ENCODE measurements around the gene CHPT1.

CHPT1 gene

GRCh38 chr12:101743724-101744472 is 46.5 kb downstream of the CHPT1 start:
- H3K9me3 ChIP-seq (replicated peaks in 1 of 11), result peaks cover 0 to 9% (median 6%) of the 10 kb centered on the region in 11 experiments; a peak in 14 of 22 replicates
- H3K27me3 ChIP-seq, result no peaks in the 10 kb centered on the region
- peaks cover 31 to 80% (median 61%) of the 10 kb centered on the region in 11 experiments for H3K36me3 ChIP-seq
- H3K4me1 ChIP-seq, result peaks cover 22 to 37% (median 31%) of the 10 kb centered on the region in 10 experiments
- H3K9ac ChIP-seq, result peak overlapping the region in 9 of 11 experiments; percentile 24 to 53 (median 39); a peak in 16 of 22 replicates
- TF ChIP-seq Cebpa-rat (IDR thresholded peaks at IDR 0.05), result no peak
- H3K27ac ChIP-seq, result peak overlapping the region in 10 of 11 experiments; percentile 10 to 76 (median 65); a peak in 18 of 22 replicates
- H3K4me3 ChIP-seq, result peak overlapping the region in 1 of 10 experiments; percentile 16; a peak in 1 of 20 replicates
- 0 out of 22 replicates have a peak, but pooled peaks cover 0 to 4% (median 0%) of the 10 kb centered on the region in 11 experiments for H4K20me1 ChIP-seq
- H3K4me2 ChIP-seq, result peak overlapping the region in 9 of 11 experiments; percentile 34 to 83 (median 73); a peak in 18 of 22 replicates

DNA sequence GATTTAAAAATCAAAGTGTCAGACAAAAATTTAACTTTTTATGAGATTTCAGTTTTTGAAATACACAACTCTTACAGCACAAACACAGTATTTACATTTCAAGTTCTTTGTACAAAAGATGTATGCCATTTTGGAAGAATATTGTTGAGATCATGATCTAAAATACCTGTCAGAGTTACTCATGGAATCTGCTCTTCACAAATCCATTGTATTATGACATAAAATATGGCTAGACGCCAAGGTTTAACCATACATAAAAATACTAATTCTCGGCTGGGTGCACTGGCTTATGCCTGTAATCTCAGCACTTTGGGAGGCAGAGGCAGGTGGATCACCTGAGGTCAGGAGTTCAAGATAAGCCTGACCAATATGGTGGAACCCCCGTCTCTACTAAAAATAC is 48.0 kb downstream of the CHPT1 start:
- TF ChIP-seq Cebpa-rat (IDR thresholded peaks at IDR 0.05), result no peak
- Histone ChIP-seq H3K4me1 (peaks cover 31 to 43% (median 38%) of the 10 kb centered on the region in 10 experiments), H3K36me3 (peaks cover 25 to 87% (median 71%) of the 10 kb centered on the region in 11 experiments), H3K4me3 (no peak overlapping the region), H3K4me2 (no peak overlapping the region), H3K27ac (no peak overlapping the region), H3K9me3 (replicated peaks in 1 of 11) (no peaks in the 10 kb centered on the region), H3K27me3 (no peaks in the 10 kb centered on the region), H3K9ac (no peak overlapping the region), H4K20me1 (0 out of 22 replicates have a peak, but pooled peaks cover 0 to 4% (median 0%) of the 10 kb centered on the region in 11 experiments)

DNA sequence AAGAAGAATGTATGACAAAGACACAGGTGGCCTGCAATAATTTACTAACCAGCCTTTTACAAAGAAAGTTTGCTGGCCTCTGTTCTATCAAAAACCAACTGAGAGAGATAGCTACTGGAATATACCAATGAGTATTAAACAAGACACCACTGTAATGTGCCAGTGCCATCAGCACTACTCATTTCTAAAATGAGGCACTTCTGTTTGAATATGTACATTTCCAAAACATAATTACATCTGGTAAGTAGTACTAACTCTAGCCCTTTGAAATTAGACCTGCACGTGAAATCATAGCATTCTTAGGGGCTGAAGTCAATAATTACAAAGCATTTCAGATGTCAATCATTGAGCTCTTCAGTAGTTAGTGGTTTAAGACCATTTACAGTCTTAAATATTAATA is 48.8 kb downstream of the CHPT1 start:
- H3K4me3 ChIP-seq, result no peak overlapping the region
- no peak for TF ChIP-seq Cebpa-rat (IDR thresholded peaks at IDR 0.05)
- no peak overlapping the region for H3K4me2 ChIP-seq
- peaks cover 31 to 46% (median 39%) of the 10 kb centered on the region in 10 experiments for H3K4me1 ChIP-seq
- H3K27me3 ChIP-seq, result no peaks in the 10 kb centered on the region
- H4K20me1 ChIP-seq, result 0 out of 22 replicates have a peak, but pooled peaks cover 0 to 4% (median 0%) of the 10 kb centered on the region in 11 experiments
- H3K9ac ChIP-seq, result no peak overlapping the region
- no peaks in the 10 kb centered on the region for H3K9me3 ChIP-seq (replicated peaks in 1 of 11)
- no peak overlapping the region for H3K27ac ChIP-seq
- peaks cover 30 to 91% (median 75%) of the 10 kb centered on the region in 11 experiments for H3K36me3 ChIP-seq

- H3K9ac ChIP-seq, result no peak overlapping the region
- no peak overlapping the region for H3K4me3 ChIP-seq
- TF ChIP-seq Cebpa-rat (IDR thresholded peaks at IDR 0.05), result no peak
- H3K27ac ChIP-seq, result no peak overlapping the region
- H3K36me3 ChIP-seq, result peaks cover 35 to 95% (median 76%) of the 10 kb centered on the region in 11 experiments
- H3K27me3 ChIP-seq, result no peaks in the 10 kb centered on the region
- peaks cover 31 to 47% (median 39%) of the 10 kb centered on the region in 10 experiments for H3K4me1 ChIP-seq
- no peaks in the 10 kb centered on the region for H3K9me3 ChIP-seq (replicated peaks in 1 of 11)
- 0 out of 22 replicates have a peak, but pooled peaks cover 0 to 5% (median 0%) of the 10 kb centered on the region in 11 experiments for H4K20me1 ChIP-seq
- no peak overlapping the region for H3K4me2 ChIP-seq
These were observed 49.2 kb downstream of the CHPT1 start for GRCh38 chr12:101746661-101747060.

DNA sequence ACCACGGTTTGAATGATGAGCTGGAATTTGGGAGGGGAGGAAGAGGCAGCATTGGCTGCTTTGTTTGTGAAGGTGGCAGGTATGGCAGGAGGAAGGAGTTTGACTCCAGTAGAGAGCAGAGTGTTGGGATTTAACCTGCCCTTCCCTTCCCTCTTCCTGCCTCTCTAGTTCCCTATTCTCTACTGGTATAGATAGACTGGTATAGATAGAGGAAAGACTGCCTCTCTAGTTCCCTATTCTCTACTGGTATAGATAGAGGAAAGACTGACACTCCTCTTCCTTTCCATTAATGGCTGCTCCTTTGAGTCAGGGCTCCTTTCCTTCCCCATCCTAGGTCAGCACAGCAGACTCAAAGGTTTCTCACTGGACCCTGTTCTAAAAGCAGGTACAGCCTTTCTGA is 50.3 kb downstream of the CHPT1 start:
- H3K9ac ChIP-seq, result no peak overlapping the region

DNA sequence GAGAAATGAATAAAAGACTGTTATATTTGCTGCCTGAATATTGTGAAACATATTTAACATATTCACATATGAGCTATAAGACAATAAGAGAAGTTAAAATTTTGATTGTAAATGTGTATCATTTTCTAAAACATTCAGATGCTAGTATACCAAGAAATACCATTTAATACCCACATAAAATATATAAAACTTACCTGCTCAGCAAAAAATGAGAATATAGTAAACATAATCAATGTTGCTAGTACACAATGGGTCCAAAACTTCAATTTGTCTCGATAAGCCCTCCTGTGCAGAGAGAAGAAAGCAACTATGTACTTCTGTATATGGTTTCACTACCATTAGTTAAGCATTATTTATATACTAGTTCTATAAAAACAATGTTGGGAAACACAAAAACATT is 51.5 kb downstream of the CHPT1 start:
- no peaks in the 10 kb centered on the region for H3K27me3 ChIP-seq
- peaks cover 50 to 99% (median 94%) of the 10 kb centered on the region in 11 experiments for H3K36me3 ChIP-seq
- no peak overlapping the region for H3K4me3 ChIP-seq
- TF ChIP-seq Cebpa-rat (IDR thresholded peaks at IDR 0.05), result no peak
- H3K4me2 ChIP-seq, result no peak overlapping the region
- no peaks in the 10 kb centered on the region for H3K9me3 ChIP-seq (replicated peaks in 1 of 11)
- H3K9ac ChIP-seq, result no peak overlapping the region
- 0 out of 22 replicates have a peak, but pooled peaks cover 0 to 5% (median 0%) of the 10 kb centered on the region in 11 experiments for H4K20me1 ChIP-seq
- H3K4me1 ChIP-seq, result peaks cover 13 to 45% (median 18%) of the 10 kb centered on the region in 10 experiments
- no peak overlapping the region for H3K27ac ChIP-seq

More for the DNA sequence above, 50.3 kb downstream of the CHPT1 start:
- Histone ChIP-seq H3K36me3 (peaks cover 43 to 99% (median 86%) of the 10 kb centered on the region in 11 experiments), H3K4me3 (no peak overlapping the region), H3K27ac (no peak overlapping the region), H3K4me2 (peak overlapping the region in 4 of 11 experiments; percentile 0 to 61 (median 31); a peak in 8 of 22 replicates), H3K9me3 (replicated peaks in 1 of 11) (no peaks in the 10 kb centered on the region), H4K20me1 (0 out of 22 replicates have a peak, but pooled peaks cover 0 to 5% (median 0%) of the 10 kb centered on the region in 11 experiments), H3K27me3 (no peaks in the 10 kb centered on the region), H3K4me1 (peaks cover 25 to 47% (median 30%) of the 10 kb centered on the region in 10 experiments)
- TF ChIP-seq Cebpa-rat (IDR thresholded peaks at IDR 0.05), result no peak

DNA sequence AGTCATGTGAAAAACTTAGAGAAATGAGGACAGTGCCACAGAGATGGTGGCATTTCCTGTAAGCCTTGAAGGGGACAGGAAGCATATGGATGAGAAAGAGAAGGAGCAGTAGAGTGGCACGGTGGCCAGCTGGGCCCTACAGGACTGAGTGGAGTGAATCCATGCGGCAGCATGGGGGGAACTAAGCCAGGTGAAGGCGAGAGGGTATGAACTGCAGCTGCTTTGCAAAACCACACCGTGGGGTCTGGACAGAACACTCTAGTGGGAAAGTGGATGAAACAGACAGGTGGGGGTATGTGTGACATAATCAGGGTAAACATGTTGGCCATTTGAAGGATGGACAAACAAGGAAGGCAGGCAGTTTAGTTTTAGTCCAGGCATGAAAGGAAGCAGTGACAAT is 52.2 kb downstream of the CHPT1 start:
- peaks cover 6 to 45% (median 11%) of the 10 kb centered on the region in 10 experiments; a peak in 17 of 20 replicates for H3K4me1 ChIP-seq
- H3K4me3 ChIP-seq, result no peak overlapping the region
- H3K4me2 ChIP-seq, result peak overlapping the region in 8 of 11 experiments; percentile 10 to 42 (median 15); a peak in 7 of 22 replicates
- no peak overlapping the region for H3K9ac ChIP-seq
- no peaks in the 10 kb centered on the region for H3K27me3 ChIP-seq
- H3K9me3 ChIP-seq (replicated peaks in 1 of 11), result no peaks in the 10 kb centered on the region
- peak overlapping the region in 1 of 11 experiments; percentile 7; a peak in 1 of 22 replicates for H3K27ac ChIP-seq
- TF ChIP-seq Cebpa-rat (IDR thresholded peaks at IDR 0.05), result no peak
- H3K36me3 ChIP-seq, result peaks cover 48 to 100% (median 89%) of the 10 kb centered on the region in 11 experiments
- 0 out of 22 replicates have a peak, but pooled peaks cover 0 to 5% (median 0%) of the 10 kb centered on the region in 11 experiments for H4K20me1 ChIP-seq

GRCh38 chr12:101750152-101750551 is 52.7 kb downstream of the CHPT1 start:
- no peak overlapping the region for H3K9ac ChIP-seq
- H3K4me2 ChIP-seq, result peak overlapping the region in 1 of 11 experiments; percentile 22; a peak in 1 of 22 replicates
- peaks cover 45 to 100% (median 88%) of the 10 kb centered on the region in 11 experiments for H3K36me3 ChIP-seq
- no peak for TF ChIP-seq Cebpa-rat (IDR thresholded peaks at IDR 0.05)
- no peaks in the 10 kb centered on the region for H3K9me3 ChIP-seq (replicated peaks in 1 of 11)
- peaks cover 5 to 50% (median 9%) of the 10 kb centered on the region in 10 experiments; a peak in 17 of 20 replicates for H3K4me1 ChIP-seq
- no peak overlapping the region for H3K4me3 ChIP-seq
- 0 out of 22 replicates have a peak, but pooled peaks cover 0 to 5% (median 0%) of the 10 kb centered on the region in 11 experiments for H4K20me1 ChIP-seq
- H3K27me3 ChIP-seq, result no peaks in the 10 kb centered on the region
- peak overlapping the region in 1 of 11 experiments; percentile 7; a peak in 1 of 22 replicates for H3K27ac ChIP-seq
